Measurements from ENCODE around the gene DRP2. TPM values are rescaled to one million over a fixed set of nuclear protein-coding genes. Genes with fewer than 3 reads are reported as not detected.

Gene DRP2
- total and polyA plus RNA-seq, 2 experiments from 2014 or later = 0.11 to 0.40 TPM

GRCh38 chrX:101265869-101266428 lies 46.4 kb downstream of the DRP2 start:
- Histone ChIP-seq H2AFZ (no peak overlapping the region), H3K27me3 (no peaks in the 10 kb centered on the region), H3K9me2 (replicated peaks; ENCODE audit: insufficient read depth) (no peaks in the 10 kb centered on the region), H3K27ac (no peak overlapping the region), H3K4me1 (ENCODE audit: insufficient read depth) (no peaks in the 10 kb centered on the region), H3K36me3 (replicated peaks; ENCODE audit: insufficient read depth, low read depth) (no peaks in the 10 kb centered on the region), H3K9me3 (ENCODE audit: low read depth) (no peaks in the 10 kb centered on the region), H3K4me2 (no peak overlapping the region), H4K20me1 (ENCODE audit: insufficient read depth, poor library complexity, severe bottlenecking) (no peaks in the 10 kb centered on the region), H3K4me3 (no peak overlapping the region), H3K79me2 (no peaks in the 10 kb centered on the region)
- no peak for DNase-seq (ENCODE audit: low spot score)
- TF ChIP-seq EZH2phosphoT487 (IDR thresholded peaks at IDR 0.05; ENCODE audit: low read depth, severe bottlenecking, unreplicated experiment) (no peak), EZH2 (IDR thresholded peaks at IDR 0.05; ENCODE audit: borderline replicate concordance) (no peak)
- WGBS (ENCODE audit: low lambda C conversion rate, missing lambda C conversion rate) = 64% methylated on average over 5 of the region's 5 CpGs

GRCh38 chrX:101274198-101274597 lies 54.6 kb downstream of the DRP2 start:
- H3K4me3 ChIP-seq = no peak overlapping the region
- TF ChIP-seq CTCF (IDR thresholded peaks at IDR 0.05; ENCODE audit: poor library complexity) = no peak
- TF ChIP-seq EZH2 (IDR thresholded peaks at IDR 0.05; ENCODE audit: borderline replicate concordance) = no peak
- no peak for TF ChIP-seq EZH2phosphoT487 (IDR thresholded peaks at IDR 0.05; ENCODE audit: low read depth, severe bottlenecking, unreplicated experiment)
- DNase-seq (ENCODE audit: low spot score) = no peak
- no peaks in the 10 kb centered on the region for H4K20me1 ChIP-seq (ENCODE audit: insufficient read depth, poor library complexity, severe bottlenecking)
- WGBS (ENCODE audit: low lambda C conversion rate, missing lambda C conversion rate) = 90% methylated on average over 6 of the region's 6 CpGs
- no peaks in the 10 kb centered on the region for H3K36me3 ChIP-seq (replicated peaks; ENCODE audit: insufficient read depth, low read depth)
- H3K9me3 ChIP-seq (ENCODE audit: low read depth) = no peaks in the 10 kb centered on the region
- no peaks in the 10 kb centered on the region for H3K79me2 ChIP-seq
- no peak overlapping the region for H2AFZ ChIP-seq
- H3K9me2 ChIP-seq (replicated peaks; ENCODE audit: insufficient read depth) = no peaks in the 10 kb centered on the region
- H3K4me2 ChIP-seq = no peak overlapping the region
- no peaks in the 10 kb centered on the region for H3K4me1 ChIP-seq (ENCODE audit: insufficient read depth)
- no peak overlapping the region for H3K27ac ChIP-seq
- H3K27me3 ChIP-seq = no peaks in the 10 kb centered on the region

- Histone ChIP-seq H3K4me3 (no peak overlapping the region), H3K36me3 (replicated peaks; ENCODE audit: insufficient read depth, low read depth) (no peaks in the 10 kb centered on the region), H3K27me3 (no peaks in the 10 kb centered on the region), H3K9me2 (replicated peaks; ENCODE audit: insufficient read depth) (no peaks in the 10 kb centered on the region), H3K79me2 (no peaks in the 10 kb centered on the region), H4K20me1 (ENCODE audit: insufficient read depth, poor library complexity, severe bottlenecking) (no peaks in the 10 kb centered on the region), H2AFZ (no peak overlapping the region), H3K27ac (no peak overlapping the region), H3K9me3 (ENCODE audit: low read depth) (no peaks in the 10 kb centered on the region), H3K4me1 (ENCODE audit: insufficient read depth) (no peaks in the 10 kb centered on the region), H3K4me2 (no peak overlapping the region)
- 76% methylated on average over 2 of the region's 2 CpGs for WGBS (ENCODE audit: low lambda C conversion rate, missing lambda C conversion rate)
- no peak for DNase-seq (ENCODE audit: low spot score)
- no peak for TF ChIP-seq EZH2 (IDR thresholded peaks at IDR 0.05; ENCODE audit: borderline replicate concordance)
- TF ChIP-seq EZH2phosphoT487 (IDR thresholded peaks at IDR 0.05; ENCODE audit: low read depth, severe bottlenecking, unreplicated experiment) = no peak
- no peak for TF ChIP-seq CTCF (IDR thresholded peaks at IDR 0.05; ENCODE audit: poor library complexity)
Measured at GRCh38 chrX:101276238-101276637, 56.7 kb downstream of the DRP2 start.

GRCh38 chrX:101287402-101287801 lies 67.8 kb downstream of the DRP2 start:
- DNase-seq (ENCODE audit: low spot score) = peak; percentile 42
- WGBS (ENCODE audit: low lambda C conversion rate, missing lambda C conversion rate) = 27% methylated on average over 2 of the region's 2 CpGs
- Histone ChIP-seq H4K20me1 (ENCODE audit: insufficient read depth, poor library complexity, severe bottlenecking) (no peaks in the 10 kb centered on the region), H3K79me2 (no peaks in the 10 kb centered on the region), H3K4me2 (no peak overlapping the region), H3K4me1 (ENCODE audit: insufficient read depth) (no peaks in the 10 kb centered on the region), H3K9me2 (replicated peaks; ENCODE audit: insufficient read depth) (no peaks in the 10 kb centered on the region), H3K27ac (no peak overlapping the region), H3K9me3 (ENCODE audit: low read depth) (no peaks in the 10 kb centered on the region), H2AFZ (no peak overlapping the region), H3K27me3 (no peaks in the 10 kb centered on the region), H3K4me3 (no peak overlapping the region), H3K36me3 (replicated peaks; ENCODE audit: insufficient read depth, low read depth) (no peaks in the 10 kb centered on the region)
- TF ChIP-seq CTCF (IDR thresholded peaks at IDR 0.05; ENCODE audit: poor library complexity) = peak; percentile 47
- no peak for TF ChIP-seq EZH2phosphoT487 (IDR thresholded peaks at IDR 0.05; ENCODE audit: low read depth, severe bottlenecking, unreplicated experiment)
